Liver (tissue), 9 donors: ENCODE data around the gene SLC9A8. TPM values are rescaled to one million over a fixed set of nuclear protein-coding genes. Genes with fewer than 3 reads are reported as not detected.

Experiments used
- DNase-seq: peaks from one replicate; pipeline ENCODE4 v3.0.0-alpha.2; 2017; ENCODE audit warnings: low spot score
- H3K27ac ChIP-seq, 2 donors: one replicate each; pipeline ENCODE4 v1.7.0; 2013; ENCODE audit warnings: inconsistent platforms in 2 of 2, low read length in 2 of 2, control low read depth in 1 of 2, low read depth in 1 of 2, mild to moderate bottlenecking in 1 of 2
- H3K27me3 ChIP-seq, 4 donors: one replicate each; pipeline versions ENCODE4 v1.6.1 to v1.7.0; 2013; ENCODE audit warnings: low read length in 3 of 4, inconsistent platforms in 1 of 4, mild to moderate bottlenecking in 1 of 4, moderate library complexity in 1 of 4; ENCODE audit not compliant: control insufficient read depth in 4 of 4, insufficient read depth in 4 of 4
- H3K36me3 ChIP-seq, 4 donors: one replicate each; pipeline versions ENCODE4 v1.6.1 to v1.7.0; 2013; ENCODE audit warnings: low read length in 3 of 4, mild to moderate bottlenecking in 3 of 4, low read depth in 1 of 4, moderate library complexity in 1 of 4; ENCODE audit not compliant: control insufficient read depth in 4 of 4, insufficient read depth in 3 of 4
- H3K4me1 ChIP-seq, 4 donors: one replicate each; pipeline versions ENCODE4 v1.6.1 to v1.7.0; 2013; ENCODE audit warnings: low read length in 3 of 4, mild to moderate bottlenecking in 3 of 4, moderate library complexity in 1 of 4; ENCODE audit not compliant: control insufficient read depth in 4 of 4, insufficient read depth in 4 of 4
- H3K4me3 ChIP-seq, 3 donors: one replicate each; pipeline versions ENCODE4 v1.6.1 to v1.7.0; 2013; ENCODE audit warnings: low read length in 3 of 3, control low read depth in 1 of 3, low read depth in 1 of 3, mild to moderate bottlenecking in 1 of 3
- H3K9ac ChIP-seq, 2 donors: one replicate each; pipeline ENCODE4 v1.7.0; 2013; ENCODE audit warnings: low read length in 2 of 2, mild to moderate bottlenecking in 2 of 2, moderate library complexity in 2 of 2, control low read depth in 1 of 2, low read depth in 1 of 2
- H3K9me3 ChIP-seq, 4 donors: one replicate each; pipeline versions ENCODE4 v1.6.1 to v1.7.0; 2013; ENCODE audit warnings: low read length in 3 of 4; ENCODE audit not compliant: control insufficient read depth in 4 of 4
- CTCF ChIP-seq: fragments of 150-350 bp; IDR thresholded peaks from 2 replicates; pipeline ENCODE4 v1.5.1; 2017; ENCODE audit warnings: improper control_type of control experiment, low read depth, low read length; ENCODE audit not compliant: missing input control
- EGR1 ChIP-seq, 2 donors: IDR thresholded peaks; 2 replicates each; pipeline ENCODE4 v1.6.1; 2016 to 2018; ENCODE audit warnings: antibody characterized with exemption in 2 of 2, low read depth in 2 of 2
- FOXA1 ChIP-seq: IDR thresholded peaks from 2 replicates; pipeline ENCODE4 v1.6.1; 2016; ENCODE audit warnings: antibody characterized with exemption
- FOXA2 ChIP-seq: IDR thresholded peaks from 2 replicates; pipeline ENCODE4 v1.6.1; 2016; ENCODE audit warnings: antibody characterized with exemption
- GABPA ChIP-seq, 2 donors: IDR thresholded peaks in 1 of 2; conservative IDR thresholded peaks in 1 of 2; 2 replicates each; pipeline ENCODE4 v1.6.1; 2016; ENCODE audit warnings: antibody characterized with exemption in 2 of 2, mild to moderate bottlenecking in 1 of 2, moderate library complexity in 1 of 2
- HNF4A ChIP-seq, 2 donors: conservative IDR thresholded peaks; 2 replicates each; pipeline ENCODE4 v1.6.1; 2016; ENCODE audit warnings: antibody characterized with exemption in 2 of 2, mild to moderate bottlenecking in 2 of 2
- JUND ChIP-seq, 2 donors: IDR thresholded peaks; 2 replicates each; pipeline ENCODE4 v1.6.1; 2016; ENCODE audit warnings: antibody characterized with exemption in 2 of 2
- NR2F2 ChIP-seq: IDR thresholded peaks from 2 replicates; pipeline ENCODE4 v1.6.1; 2016; ENCODE audit warnings: antibody characterized with exemption
- RAD21 ChIP-seq, 2 donors: IDR thresholded peaks; 2 replicates each; pipeline ENCODE4 v1.6.1; 2016; ENCODE audit warnings: antibody characterized with exemption in 2 of 2, mild to moderate bottlenecking in 2 of 2
- REST ChIP-seq: IDR thresholded peaks from 2 replicates; pipeline ENCODE4 v1.6.1; 2016; ENCODE audit warnings: antibody characterized with exemption, mild to moderate bottlenecking
- SP1 ChIP-seq: IDR thresholded peaks from 2 replicates; pipeline ENCODE4 v1.6.1; 2018; ENCODE audit warnings: antibody characterized with exemption, mild to moderate bottlenecking
- TAF1 ChIP-seq: conservative IDR thresholded peaks from 2 replicates; pipeline ENCODE4 v1.6.1; 2016; ENCODE audit warnings: antibody characterized with exemption, mild to moderate bottlenecking
- YY1 ChIP-seq: IDR thresholded peaks from 2 replicates; pipeline ENCODE4 v1.6.1; 2016; ENCODE audit warnings: antibody characterized with exemption, mild to moderate bottlenecking
- ZBTB33 ChIP-seq: IDR thresholded peaks from 2 replicates; pipeline ENCODE4 v1.6.1; 2016; ENCODE audit warnings: antibody characterized with exemption
- WGBS: extraction: QIAGEN DNeasy Blood & Tissue Kit; methylation state at CpG from one replicate; pipeline ENCODE4 v1.1.7; 2013; 5-methylcytosine and 5-hydroxymethylcytosine counted together
- polyA plus RNA-seq, 2 donors: library from polyadenylated mRNA; stranded (reverse) in 1 of 2; unstranded in 1 of 2; fragments of 200-250 nt in 1 of 2; fragments of >200 nt in 1 of 2; fragmentation: Nextera tagmentation in 1 of 2; extraction: Ambion mirVana in 1 of 2; gene quantifications; one replicate each; pipeline versions ENCODE4 v1.2.1 to v1.2.3, GENCODE V29; 2013 to 2015
- total RNA-seq, 2 donors: library from RNA; depleted of rRNA; stranded (reverse); fragments of >200 nt; gene quantifications; one replicate each; pipeline ENCODE4 v1.2.3, GENCODE V29; 2014
- donor health status: healthy.
- donor health status: healthy.
- donor health status: healthy.
- donor health status: healthy.
- donor health status: healthy.

The SLC9A8 gene
- total and polyA plus RNA-seq, 4 donors = 4.0 to 9.5 (median 8.6) TPM

GRCh38 chr20:49787371-49788357 is 25.0 kb upstream of the SLC9A8 start:
- H3K27ac ChIP-seq = no peak overlapping the region

GRCh38 chr20:49790077-49790798 is 22.4 kb upstream of the SLC9A8 start:
- DNase-seq = peak; percentile 49
- Histone ChIP-seq H3K9ac (no peak overlapping the region), H3K4me3 (no peak overlapping the region), H3K9me3 (no peaks in the 10 kb centered on the region), H3K36me3 (no peaks in the 10 kb centered on the region), H3K4me1 (no peaks in the 10 kb centered on the region), H3K27me3 (no peaks in the 10 kb centered on the region), H3K27ac (peak overlapping the region; percentile 21 to 53)
- WGBS = 62% methylated on average over 9 of the region's 9 CpGs
- TF ChIP-seq ZBTB33 = no peak
- no peak for TF ChIP-seq FOXA2
- no peak for TF ChIP-seq YY1
- TF ChIP-seq SP1 = peak; percentile 72
- no peak for TF ChIP-seq GABPA (IDR thresholded peaks at IDR 0.05 in 1 of 2, conservative IDR thresholded peaks at IDR 0.05 in 1 of 2)
- TF ChIP-seq JUND (IDR thresholded peaks at IDR 0.05) = no peak
- TF ChIP-seq TAF1 = no peak
- no peak for TF ChIP-seq FOXA1
- no peak for TF ChIP-seq HNF4A (conservative IDR thresholded peaks at IDR 0.05)
- peak in 1 of 2 donors; percentile 18 for TF ChIP-seq RAD21 (IDR thresholded peaks at IDR 0.05)

More at GRCh38 chr20:49787371-49788357, 25.0 kb upstream of the SLC9A8 start:
- WGBS = 86% methylated on average over 9 of the region's 9 CpGs
- no peak for TF ChIP-seq NR2F2
- no peak for TF ChIP-seq YY1
- no peak for TF ChIP-seq CTCF
- no peak for TF ChIP-seq HNF4A (conservative IDR thresholded peaks at IDR 0.05)
- TF ChIP-seq EGR1 (IDR thresholded peaks at IDR 0.05; ENCODE audit: low read depth in 2 of 2) = no peak
- no peak for TF ChIP-seq REST
- no peak for TF ChIP-seq TAF1
- no peak for TF ChIP-seq JUND (IDR thresholded peaks at IDR 0.05)
- Histone ChIP-seq H3K27me3 (no peaks in the 10 kb centered on the region), H3K36me3 (no peaks in the 10 kb centered on the region), H3K4me1 (no peaks in the 10 kb centered on the region), H3K9ac (no peak overlapping the region), H3K9me3 (no peaks in the 10 kb centered on the region), H3K4me3 (no peak overlapping the region)
- DNase-seq = no peak
